Stimulated activated naive CD4-positive, alpha-beta T cell (primary cell): Measurements from ENCODE around the gene MBP.

Experiments
- DNase-seq, 6 experiments: peaks; one replicate each; lab custom pipeline; 2025; lab: John Stamatoyannopoulos, UW

MBP gene

DNA sequence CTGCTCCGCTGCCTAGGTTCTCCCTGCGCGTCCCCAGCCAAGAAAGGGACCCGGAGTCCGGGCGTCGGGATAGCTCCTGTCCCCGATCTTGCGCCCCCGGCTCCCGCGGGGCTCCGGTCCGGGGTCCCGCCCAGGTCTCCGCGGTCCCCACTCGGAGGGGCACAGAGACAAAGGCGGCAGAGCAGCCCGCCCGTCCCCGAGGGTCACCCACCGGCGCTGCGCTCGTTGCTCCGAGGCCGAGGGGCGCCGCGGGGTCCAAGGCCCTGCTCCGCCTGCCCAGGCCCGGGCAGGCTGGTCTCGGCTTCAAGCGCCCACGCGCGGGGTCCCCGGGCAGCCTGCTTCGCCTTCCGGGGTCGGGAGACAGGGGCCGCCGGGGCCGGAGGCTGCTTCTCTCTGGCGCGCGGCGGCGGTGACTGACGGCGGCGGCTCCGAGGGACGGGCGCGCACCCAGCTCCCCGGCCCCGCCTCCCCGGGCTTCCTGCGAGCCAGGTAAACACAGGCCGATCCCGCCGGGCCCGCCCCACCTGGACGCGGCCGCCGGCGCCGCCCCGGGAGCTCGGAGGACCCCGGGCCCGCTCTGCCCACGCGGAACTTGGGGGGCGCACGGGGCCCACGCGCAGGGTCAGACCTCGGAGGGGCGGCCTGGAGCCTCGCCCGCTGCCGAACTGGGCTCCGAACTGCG, at the start of gene MBP:
TSS of gene MBP (minus strand) at position 415 of the 682 bp plus-strand sequence. CDS start 27,522 bp downstream, outside the sequence.
- peak; percentile 49 to 68 (median 59) for DNase-seq

DNA sequence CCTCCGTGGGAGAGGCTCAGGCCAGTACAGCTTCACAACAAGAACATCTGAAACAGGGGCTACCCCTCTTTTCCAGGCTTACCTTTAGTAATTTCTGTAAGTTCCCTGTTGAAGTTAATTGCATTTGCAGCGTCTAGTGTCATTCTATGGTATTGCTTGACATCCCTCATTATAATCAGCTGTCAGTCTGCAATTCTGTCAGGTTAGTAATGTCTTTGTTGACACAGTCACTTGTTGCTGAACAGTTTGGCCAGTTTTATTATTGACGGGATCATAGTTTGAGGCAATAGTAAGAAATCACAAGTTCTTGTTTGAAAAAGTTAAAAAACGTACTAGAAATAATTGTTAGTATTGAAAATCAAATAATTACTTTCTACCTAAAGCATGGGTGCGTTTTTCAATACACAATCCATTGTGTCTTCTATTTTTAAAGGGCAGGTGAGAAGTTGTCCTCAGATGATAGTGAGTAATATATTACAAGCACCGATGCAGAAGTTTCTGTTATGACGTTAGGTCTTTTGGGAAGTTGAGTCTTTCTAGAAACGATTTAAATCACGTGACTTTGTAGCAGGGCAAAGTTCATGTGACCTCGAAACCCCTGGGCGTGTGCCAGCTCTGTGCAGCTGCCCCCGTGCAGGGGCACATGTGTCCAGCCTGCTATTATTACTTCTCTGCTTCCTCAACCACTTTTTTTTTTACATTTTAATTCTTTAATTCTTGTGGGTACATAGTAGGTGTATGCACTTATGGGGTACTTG, 49.5 kb upstream of the MBP start:
- no peak for DNase-seq

DNA sequence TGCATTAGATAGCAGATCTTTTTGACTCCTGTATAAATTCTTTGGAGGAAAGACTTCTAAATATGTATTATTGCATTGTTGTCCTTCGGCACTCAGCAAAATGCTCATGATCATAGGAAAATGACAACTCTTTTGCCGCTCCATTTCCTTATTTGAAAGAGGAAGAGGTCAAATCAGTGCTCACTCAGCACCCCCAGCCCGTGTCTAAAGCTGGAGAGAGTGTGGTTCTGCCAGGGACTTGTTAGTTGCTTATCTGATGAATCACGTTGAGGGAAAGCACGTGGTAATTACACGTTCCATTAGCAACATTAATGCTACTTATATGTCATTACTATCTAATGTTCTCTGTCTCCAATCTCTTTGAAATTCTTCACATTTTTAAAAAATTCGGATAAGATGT, 46.0 kb upstream of the MBP start:
- no peak for DNase-seq

DNA sequence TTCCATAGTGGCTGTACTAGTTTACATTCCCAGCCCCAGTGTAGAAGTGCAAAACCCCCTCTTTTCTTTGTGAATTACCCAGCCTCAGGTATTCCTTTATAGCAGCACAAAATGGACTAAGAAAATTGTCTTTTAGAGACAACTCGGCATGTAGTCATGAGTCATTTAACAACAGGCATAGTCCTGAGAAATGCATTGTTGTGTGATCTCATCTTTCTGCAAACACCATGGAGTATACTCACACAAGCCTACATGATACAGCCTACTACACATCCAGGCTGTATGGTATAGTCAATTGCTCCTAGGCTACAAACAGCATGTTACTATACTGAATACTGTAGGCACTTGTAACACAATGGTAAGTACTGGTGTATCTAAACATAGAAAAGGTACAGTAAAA, 44.4 kb upstream of the MBP start:
- no peak for DNase-seq

- DNase-seq = no peak
Measured at GRCh38 chr18:77173275-77174030, 40.9 kb upstream of the MBP start.

GRCh38 chr18:77170890-77171410, 38.4 kb upstream of the MBP start:
- DNase-seq = no peak

GRCh38 chr18:77168811-77169311, 36.3 kb upstream of the MBP start:
- no peak for DNase-seq

- no peak for DNase-seq
Measured at GRCh38 chr18:77167251-77167650, 34.7 kb upstream of the MBP start.

DNA sequence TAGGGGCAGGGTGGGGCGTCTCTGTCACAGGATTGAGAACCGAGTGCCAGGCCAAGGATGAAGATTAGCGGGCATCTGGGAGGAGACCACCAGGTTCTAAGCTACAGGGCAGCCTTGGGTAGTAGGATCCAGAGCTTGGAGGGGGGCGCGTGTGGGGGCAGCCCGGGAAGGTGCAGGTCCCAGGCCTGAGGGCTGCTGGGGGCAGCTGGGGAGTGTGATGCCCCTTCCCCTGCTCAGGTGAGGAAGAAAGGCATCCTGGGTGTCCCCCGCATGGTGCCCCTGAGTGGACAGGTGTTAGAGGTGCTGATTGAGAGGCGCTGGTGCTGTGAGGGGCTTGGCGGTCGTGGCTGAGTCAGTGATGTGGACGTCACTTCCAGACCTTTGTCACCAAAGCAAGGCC, 33.9 kb upstream of the MBP start:
- DNase-seq = no peak

- DNase-seq = no peak
Measured at GRCh38 chr18:77165503-77166188, 33.1 kb upstream of the MBP start.

- DNase-seq = peak in 1 of 6 experiments; percentile 2
Measured at GRCh38 chr18:77164763-77165485, 32.3 kb upstream of the MBP start.

DNA sequence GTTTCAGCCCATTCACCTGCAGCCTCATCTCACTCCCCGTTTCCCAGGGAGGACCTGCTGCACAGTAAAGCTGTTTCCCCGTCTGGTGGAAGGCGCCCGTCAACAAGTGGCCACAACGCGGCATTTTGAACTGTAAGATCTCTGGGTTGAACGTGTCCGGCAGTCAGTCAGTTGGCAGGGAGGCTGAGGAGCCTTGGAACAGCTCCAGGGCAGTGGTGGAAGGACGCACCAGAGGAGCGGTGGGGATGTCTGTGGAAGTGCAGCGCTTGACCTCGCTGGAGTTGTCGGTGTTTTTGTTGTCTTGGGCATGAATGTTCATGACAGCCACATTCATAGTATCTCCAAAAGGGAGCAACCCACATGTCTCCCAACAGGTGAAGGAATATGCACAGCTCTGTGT, 31.4 kb upstream of the MBP start:
- no peak for DNase-seq

DNA sequence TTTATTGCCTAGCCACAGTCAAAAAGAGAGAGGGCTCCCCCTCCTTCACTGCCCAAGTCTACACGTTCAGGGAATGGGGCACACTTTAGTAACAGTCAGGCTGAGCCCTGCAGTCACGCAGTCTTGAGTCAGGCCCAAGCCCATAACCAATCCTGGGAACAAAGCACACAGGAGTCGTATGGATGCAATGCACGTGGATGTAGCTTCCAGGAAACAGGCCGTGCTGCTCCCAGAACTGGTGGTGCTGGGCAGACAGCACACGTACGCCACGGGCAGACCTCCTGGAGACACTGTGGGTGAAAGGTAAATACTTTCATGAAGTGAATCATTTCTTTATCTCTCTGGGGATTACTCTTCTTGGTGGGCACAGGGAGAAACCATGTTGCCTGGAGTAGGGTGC, 30.0 kb upstream of the MBP start:
- DNase-seq = no peak

DNA sequence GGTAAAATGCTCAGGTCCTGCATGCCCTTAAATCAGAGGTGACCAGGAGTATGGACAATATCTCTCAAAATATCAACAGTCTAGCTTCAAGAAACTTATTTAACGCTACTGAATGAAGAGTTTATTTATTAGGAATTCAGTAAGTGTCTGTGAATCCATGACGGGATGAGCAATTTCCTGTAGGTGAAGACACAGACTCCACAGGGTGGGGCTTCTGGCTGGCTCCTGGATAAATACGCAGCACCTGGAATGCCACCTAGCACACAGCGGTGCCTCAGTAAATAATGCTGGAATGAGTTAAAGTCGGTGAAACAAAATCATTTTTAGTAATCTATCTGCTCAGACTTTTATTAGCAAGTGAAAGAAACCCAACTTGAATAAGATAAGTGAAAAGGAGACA, 29.4 kb upstream of the MBP start:
- no peak for DNase-seq

GRCh38 chr18:77161383-77161782, 28.8 kb upstream of the MBP start:
- no peak for DNase-seq

GRCh38 chr18:77160515-77160914, 27.9 kb upstream of the MBP start:
- DNase-seq = no peak

DNA sequence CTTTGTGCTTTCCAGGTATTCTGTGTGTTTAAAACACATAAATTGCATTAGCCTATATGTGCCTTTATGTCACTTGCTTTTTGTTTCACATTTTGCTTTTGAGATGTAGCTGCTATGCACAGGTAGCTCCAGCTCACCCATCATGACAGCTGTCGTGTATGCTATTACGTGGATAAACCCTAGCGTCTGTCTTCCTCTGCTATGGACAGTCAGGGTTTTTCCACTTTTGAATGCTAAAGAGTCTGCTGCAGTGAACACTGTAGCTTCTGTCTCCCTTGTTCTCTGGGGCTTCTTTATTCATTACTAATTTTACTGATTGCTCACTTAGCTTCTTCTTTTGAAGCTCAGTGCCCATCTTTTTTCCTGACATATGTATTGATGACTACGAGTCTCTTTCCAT, 24.7 kb upstream of the MBP start:
- DNase-seq = no peak

DNA sequence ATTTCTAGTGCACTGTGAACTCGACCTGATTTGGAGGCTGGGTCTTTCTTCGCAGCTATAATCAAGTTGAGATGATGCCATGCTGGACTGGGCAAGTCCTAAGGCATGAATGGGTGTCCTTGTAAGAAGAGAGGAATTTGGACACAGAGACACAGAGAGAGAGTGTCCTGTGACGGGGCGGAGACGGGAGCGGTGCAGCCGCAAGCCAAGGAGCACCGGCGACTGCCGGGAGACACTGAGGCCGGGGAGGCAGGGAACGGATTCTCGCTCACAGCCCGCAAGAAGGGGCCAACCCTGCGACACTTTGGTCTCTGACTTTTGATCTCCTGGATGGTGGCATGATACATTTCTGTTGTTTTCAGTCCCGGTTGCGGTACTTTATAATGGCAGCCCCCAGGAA, 22.4 kb upstream of the MBP start:
- no peak for DNase-seq

GRCh38 chr18:77153404-77153803, 20.8 kb upstream of the MBP start:
- DNase-seq = no peak

GRCh38 chr18:77151772-77152520, 19.4 kb upstream of the MBP start:
- no peak for DNase-seq
